Hypothalamus (tissue), 51 donors: Measurements from ENCODE around the gene MUC6.
A peak's percentile ranks its signal among the peaks of the same experiment; 100 is the strongest.

Experiments
- DNase-seq, 51 donors: peaks; one replicate each; lab custom pipeline; 2025; lab: John Stamatoyannopoulos, UW

MUC6 gene

DNA sequence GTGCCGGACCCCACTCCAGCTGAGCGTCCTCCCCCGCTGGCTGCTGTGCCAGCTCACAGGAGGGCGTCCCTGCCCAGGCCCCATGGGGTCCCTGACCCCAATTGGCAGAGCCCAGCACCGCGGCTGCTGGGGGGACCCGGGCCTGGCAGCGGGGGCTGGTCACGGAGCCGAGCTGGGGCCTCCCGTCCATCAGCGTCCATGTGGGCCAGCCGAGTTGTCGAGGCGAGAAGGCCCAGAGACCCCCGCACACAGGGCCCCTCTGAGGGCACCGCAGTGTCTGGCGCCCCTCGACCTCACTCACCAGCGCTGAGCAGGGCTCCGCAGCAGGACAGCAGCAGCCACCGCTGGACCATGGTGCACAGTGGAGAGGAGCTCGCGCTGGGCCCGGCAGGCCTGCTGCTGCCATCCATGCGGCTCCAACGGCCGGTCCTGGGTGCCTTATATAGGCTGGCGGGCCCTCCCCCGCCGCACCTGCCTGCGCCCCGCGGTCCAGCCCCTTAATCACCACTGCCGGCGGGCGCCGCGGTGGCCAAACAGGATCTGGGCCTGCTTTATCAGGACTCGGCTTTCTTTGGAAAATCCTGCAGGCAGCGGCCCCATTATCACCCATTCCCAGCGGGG lies at the start of gene MUC6:
TSS of gene MUC6 (minus strand) at position 416 of the 621 bp plus-strand sequence. CDS start at position 353, 63 bp downstream.
- DNase-seq: no peak

- no peak for DNase-seq
These were observed 49.1 kb upstream of the MUC6 start for GRCh38 chr11:1085440-1086170.

DNA sequence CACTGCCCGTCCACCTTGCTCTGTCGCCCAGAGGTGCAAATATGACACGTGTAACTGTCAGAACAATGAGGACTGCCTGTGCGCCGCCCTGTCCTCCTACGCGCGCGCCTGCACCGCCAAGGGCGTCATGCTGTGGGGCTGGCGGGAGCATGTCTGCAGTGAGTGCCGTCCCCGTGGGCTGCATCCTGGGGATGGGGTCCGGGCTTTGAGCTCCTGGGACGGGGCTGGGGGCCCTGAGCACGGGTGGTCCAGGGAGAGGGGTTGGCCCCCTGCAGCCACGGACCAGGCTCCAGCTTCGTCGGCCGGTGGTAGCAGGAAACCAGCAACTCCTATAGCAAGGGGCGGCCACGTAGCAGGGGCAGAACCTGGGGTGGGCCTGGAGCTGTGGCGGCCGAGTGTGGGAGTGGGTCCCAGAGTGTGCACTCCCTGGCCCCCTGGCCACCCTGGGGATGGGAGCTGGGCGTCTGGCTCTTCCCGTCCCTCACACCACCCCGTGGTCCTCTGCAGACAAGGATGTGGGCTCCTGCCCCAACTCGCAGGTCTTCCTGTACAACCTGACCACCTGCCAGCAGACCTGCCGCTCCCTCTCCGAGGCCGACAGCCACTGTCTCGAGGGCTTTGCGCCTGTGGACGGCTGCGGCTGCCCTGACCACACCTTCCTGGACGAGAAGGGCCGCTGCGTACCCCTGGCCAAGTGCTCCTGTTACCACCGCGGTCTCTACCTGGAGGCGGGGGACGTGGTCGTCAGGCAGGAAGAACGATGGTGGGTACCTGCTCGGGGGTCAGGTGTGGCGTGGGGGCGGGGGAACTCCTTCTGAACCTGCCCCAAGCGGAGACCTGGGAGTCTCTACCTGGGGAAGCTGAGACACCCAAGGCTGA lies 48.3 kb upstream of the MUC6 start:
- DNase-seq: no peak

DNA sequence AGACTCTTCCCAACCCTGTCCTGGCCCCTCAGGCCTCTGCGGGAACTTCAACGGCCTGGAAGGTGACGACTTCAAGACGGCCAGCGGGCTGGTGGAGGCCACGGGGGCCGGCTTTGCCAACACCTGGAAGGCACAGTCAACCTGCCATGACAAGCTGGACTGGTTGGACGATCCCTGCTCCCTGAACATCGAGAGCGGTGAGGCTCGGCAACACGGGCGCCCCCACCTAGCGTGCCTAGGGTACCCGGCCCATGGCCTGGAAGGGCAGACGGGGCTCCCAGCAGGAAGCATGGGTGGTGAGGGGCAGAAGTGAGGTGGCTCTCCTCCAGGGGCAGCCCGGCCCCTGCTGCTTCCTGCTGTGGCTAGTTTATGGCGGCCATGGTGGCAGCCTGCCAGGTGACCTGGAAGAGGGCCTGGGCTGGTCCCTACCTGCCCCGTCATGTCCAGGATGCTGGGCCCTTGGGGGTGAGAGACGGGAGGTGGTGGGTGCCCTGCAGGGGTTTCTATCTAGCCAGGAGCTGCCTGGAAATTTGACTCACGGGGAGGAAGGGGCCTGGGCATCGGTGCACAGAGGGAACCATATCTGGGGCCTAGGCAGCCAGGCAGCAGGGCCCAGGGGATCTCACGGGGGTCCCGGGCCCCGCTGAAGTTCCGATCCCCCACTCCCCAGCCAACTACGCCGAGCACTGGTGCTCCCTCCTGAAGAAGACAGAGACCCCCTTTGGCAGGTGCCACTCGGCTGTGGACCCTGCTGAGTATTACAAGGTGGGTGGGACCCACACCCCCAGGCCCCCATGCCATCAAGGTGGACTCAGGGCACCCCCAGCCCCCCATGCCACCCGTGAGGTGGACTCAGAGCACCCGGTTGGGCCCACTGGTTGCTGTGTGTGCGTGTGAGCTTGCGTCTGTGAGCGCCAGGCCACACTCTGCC lies 47.4 kb upstream of the MUC6 start:
- no peak for DNase-seq

GRCh38 chr11:1082728-1083620 lies 46.5 kb upstream of the MUC6 start:
- no peak for DNase-seq

- no peak for DNase-seq
These were observed 45.8 kb upstream of the MUC6 start for GRCh38 chr11:1082346-1082727.

GRCh38 chr11:1081601-1082311 lies 45.2 kb upstream of the MUC6 start:
- no peak for DNase-seq

DNA sequence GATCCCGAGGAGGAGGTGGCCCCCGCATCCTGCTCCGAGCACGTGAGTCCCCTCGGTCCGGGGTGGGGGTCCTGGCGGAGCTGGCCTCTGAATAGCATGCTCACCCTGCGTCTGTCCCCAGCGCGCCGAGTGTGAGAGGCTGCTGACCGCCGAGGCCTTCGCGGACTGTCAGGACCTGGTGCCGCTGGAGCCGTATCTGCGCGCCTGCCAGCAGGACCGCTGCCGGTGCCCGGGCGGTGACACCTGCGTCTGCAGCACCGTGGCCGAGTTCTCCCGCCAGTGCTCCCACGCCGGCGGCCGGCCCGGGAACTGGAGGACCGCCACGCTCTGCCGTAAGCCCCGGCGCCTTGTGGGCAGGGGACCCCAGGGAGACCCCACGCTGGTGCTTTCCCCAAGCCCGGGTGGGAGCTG lies 41.7 kb upstream of the MUC6 start:
- no peak for DNase-seq

GRCh38 chr11:1077417-1078119 lies 41.0 kb upstream of the MUC6 start:
- DNase-seq: no peak

DNA sequence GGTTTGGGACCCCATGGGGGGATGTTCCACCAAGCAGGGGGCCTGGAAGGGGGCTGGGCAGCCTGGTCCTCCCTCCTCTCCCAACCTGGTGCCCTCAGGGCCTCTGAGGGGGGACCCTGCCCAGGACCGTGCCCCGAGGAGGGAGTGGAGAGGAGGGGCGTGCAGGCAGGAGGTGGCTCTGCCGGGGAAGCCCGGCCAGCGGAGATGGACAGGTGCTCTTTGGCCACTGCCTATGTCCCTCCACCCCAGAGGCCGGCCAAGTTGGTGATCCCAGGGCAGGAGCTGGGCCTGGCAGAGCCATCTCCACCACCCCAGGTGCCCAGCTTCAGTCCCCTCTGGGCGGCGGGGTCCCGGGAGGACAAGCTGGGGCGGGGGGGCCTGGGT lies 40.5 kb upstream of the MUC6 start:
- no peak for DNase-seq

DNA sequence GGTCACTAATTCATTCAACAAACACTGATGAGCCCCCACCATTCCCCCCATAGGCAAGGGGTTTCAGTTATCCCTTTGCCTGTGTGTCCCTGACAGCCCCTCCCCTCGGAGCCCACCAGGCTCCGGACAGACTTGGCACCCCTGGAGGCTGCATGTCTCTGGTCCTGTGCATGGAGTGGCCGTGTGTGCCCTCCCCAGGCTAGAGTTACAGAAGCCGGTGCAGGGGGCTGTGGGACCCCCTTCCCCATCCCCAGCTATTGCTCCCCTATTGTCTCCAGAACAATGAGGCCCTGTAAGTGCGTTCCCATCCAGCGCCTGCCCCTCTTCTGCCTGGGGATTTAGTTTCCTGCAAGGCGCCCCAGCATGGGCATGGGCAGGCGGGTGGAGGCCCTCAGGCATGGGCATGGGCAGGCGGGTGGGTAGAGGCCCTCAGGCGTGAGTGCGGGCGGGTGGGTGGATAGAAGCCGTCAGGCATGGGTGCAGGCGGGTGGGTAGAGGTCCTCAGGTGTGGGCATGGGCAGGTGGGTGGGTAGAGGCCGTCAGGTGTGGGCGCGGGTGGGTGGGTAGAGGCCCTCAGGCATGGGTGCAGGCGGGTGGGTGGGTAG lies 39.6 kb upstream of the MUC6 start:
- DNase-seq: no peak

GRCh38 chr11:1075341-1075911 lies 38.9 kb upstream of the MUC6 start:
- no peak for DNase-seq

GRCh38 chr11:1074244-1075221 lies 38.0 kb upstream of the MUC6 start, which contains the start of gene MUC2:
TSS of gene MUC2 (plus strand) at chr11:1074874.
- no peak for DNase-seq

DNA sequence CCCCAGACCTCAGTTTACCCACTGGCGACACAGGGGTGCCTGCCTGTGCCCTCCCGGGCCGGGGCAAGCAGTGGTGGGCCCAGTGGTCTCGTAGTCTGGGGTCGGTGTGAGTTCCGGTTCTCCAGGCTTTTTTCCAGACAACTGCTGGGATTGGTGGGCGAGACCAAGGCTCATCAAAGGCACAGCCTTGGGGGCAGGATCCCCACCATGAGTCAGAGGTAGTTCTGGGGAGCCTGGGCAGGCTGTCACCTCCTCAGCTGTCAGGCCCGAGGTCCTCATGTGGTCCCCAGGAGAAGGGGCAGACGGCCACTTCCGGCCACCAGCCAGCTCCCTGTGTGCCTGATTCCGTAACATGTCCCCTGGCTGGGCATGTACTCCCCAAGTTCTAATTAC lies 37.3 kb upstream of the MUC6 start:
- no peak for DNase-seq

GRCh38 chr11:1073261-1073724 lies 36.8 kb upstream of the MUC6 start:
- peak in 15 of 51 donors; percentile 8 to 45 (median 20) for DNase-seq

DNA sequence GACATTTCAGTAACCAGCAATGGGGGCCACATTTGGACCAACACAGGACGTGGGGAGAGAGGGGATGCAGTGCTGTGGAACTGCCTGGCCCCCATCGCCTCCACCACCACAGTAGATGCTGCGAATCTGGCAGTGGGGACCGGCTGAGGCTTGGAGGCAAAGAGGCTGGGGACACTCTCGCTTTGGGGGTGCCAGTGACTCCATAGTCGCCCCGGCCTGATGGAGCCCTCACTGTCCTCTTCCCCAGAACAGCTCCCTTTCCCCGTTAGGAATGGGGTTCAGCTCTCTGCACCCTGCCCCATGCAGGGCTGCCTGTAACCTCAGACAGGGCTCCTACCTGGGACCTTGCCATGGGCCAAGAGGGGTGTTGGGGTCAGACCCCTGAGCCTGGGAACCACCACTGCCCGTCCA lies 36.3 kb upstream of the MUC6 start:
- no peak for DNase-seq
